Measurements from ENCODE around the gene GALNT14. TPM values are rescaled to one million over a fixed set of nuclear protein-coding genes. Genes with fewer than 3 reads are reported as not detected.

GALNT14 gene
- polyA plus RNA-seq, 1 experiment = 3.5 TPM

DNA sequence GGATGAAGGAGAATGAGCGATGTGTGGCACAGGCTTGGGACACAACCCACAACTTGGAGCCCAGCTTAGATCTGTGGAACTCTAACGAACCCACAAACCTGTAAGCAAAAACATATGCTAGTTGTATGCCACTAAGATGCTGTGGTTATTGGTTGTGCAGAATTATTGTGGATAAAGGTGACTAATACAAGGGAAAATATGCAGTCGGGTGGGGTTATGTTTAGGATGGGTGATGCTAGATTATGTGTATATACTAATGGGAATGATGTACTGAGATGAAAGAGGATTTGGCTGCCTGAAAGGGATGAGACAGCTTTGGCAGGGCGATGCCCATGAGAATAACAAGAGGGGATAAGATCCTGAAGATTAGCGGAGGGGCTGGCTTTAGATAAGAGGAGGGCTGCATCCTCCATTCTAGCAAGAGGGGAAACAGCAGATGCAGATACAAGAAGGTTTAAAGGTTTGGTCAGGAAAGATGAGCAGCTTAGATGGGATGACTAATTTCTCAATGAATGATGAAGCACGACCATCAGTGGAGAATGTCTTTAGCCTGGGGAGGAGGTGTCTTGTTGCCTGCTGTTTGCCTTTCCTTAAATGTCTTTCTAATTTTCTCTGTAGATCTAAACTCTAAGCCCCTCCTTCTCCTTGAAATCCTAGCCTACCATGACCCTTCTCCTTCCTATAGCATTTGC lies 49.6 kb downstream of the GALNT14 start:
- no peak for DNase-seq (ENCODE audit: low read depth)
- TF ChIP-seq, protein P1, sequence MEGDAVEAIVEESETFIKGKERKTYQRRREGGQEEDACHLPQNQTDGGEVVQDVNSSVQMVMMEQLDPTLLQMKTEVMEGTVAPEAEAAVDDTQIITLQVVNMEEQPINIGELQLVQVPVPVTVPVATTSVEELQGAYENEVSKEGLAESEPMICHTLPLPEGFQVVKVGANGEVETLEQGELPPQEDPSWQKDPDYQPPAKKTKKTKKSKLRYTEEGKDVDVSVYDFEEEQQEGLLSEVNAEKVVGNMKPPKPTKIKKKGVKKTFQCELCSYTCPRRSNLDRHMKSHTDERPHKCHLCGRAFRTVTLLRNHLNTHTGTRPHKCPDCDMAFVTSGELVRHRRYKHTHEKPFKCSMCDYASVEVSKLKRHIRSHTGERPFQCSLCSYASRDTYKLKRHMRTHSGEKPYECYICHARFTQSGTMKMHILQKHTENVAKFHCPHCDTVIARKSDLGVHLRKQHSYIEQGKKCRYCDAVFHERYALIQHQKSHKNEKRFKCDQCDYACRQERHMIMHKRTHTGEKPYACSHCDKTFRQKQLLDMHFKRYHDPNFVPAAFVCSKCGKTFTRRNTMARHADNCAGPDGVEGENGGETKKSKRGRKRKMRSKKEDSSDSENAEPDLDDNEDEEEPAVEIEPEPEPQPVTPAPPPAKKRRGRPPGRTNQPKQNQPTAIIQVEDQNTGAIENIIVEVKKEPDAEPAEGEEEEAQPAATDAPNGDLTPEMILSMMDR (IDR thresholded peaks at IDR 0.05; ENCODE audit: insufficient read depth, low read depth, low read length) = no peak
- CTCF ChIA-PET = interaction anchor here (0.5 to 0.9 kb wide), 2 partner anchors 13 to 363 kb away, joined by 4 read pairs; no protein-coding TSS in a partner anchor
- no peak overlapping the region for H3K4me3 ChIP-seq (ENCODE audit: low read depth, low read length)
- no peaks in the 10 kb centered on the region for H3K36me3 ChIP-seq (ENCODE audit: control insufficient read depth, insufficient read depth, low read length)
- no peaks in the 10 kb centered on the region for H3K27me3 ChIP-seq (ENCODE audit: control insufficient read depth, insufficient read depth, low read length)
- POLR2A ChIA-PET = no interaction called here

DNA sequence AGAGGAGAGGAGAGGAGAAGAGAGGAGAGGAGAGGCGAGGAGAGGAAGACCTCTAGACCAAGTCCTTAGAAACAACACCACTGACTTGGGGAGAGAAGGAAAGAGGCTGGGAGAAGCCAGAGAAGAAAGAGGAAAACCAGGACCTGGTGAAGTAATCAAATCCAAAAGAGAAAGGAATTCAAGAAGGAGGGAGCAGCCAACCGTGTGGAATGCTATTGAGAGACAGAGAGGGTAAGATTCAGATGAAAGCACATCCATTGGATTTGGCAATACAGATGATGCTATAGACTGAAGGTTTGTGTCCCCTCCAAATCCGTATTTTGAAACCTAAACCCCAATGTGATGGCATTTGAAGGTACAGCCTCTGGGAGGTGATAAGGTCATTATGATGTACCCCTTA lies 50.7 kb downstream of the GALNT14 start:
- ChIA-PET CTCF (no interaction called here), POLR2A (no interaction called here)
- H3K4me3 ChIP-seq (ENCODE audit: low read depth, low read length) = no peak overlapping the region
- H3K36me3 ChIP-seq (ENCODE audit: control insufficient read depth, insufficient read depth, low read length) = no peaks in the 10 kb centered on the region
- H3K27me3 ChIP-seq (ENCODE audit: control insufficient read depth, insufficient read depth, low read length) = no peaks in the 10 kb centered on the region
- TF ChIP-seq, protein P1 (IDR thresholded peaks at IDR 0.05; ENCODE audit: insufficient read depth, low read depth, low read length) = no peak
- DNase-seq (ENCODE audit: low read depth) = no peak

DNA sequence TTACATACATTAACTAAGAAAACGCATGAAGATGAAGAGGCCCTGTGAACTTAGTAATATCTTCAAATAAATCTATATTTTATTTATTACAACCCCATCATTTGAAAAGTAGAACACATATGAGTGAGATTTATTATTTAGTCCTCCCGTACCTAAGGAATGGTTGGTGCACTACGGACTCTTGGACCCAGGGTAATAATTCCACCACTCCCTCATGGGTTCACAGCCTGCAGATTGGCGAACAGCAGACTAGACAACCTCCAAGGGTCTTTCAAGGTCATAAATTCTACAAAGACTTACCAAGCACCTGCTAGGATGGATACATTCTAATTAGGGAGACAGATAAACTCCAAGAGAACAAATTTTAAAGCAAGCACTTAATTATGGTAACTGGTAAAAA lies 51.6 kb downstream of the GALNT14 start:
- TF ChIP-seq, protein P1 (IDR thresholded peaks at IDR 0.05; ENCODE audit: insufficient read depth, low read depth, low read length) = no peak
- Histone ChIP-seq H3K36me3 (ENCODE audit: control insufficient read depth, insufficient read depth, low read length) (no peaks in the 10 kb centered on the region), H3K27me3 (ENCODE audit: control insufficient read depth, insufficient read depth, low read length) (no peaks in the 10 kb centered on the region), H3K4me3 (ENCODE audit: low read depth, low read length) (no peak overlapping the region)
- CTCF ChIA-PET = no interaction called here
- POLR2A ChIA-PET = no interaction called here
- no peak for DNase-seq (ENCODE audit: low read depth)

DNA sequence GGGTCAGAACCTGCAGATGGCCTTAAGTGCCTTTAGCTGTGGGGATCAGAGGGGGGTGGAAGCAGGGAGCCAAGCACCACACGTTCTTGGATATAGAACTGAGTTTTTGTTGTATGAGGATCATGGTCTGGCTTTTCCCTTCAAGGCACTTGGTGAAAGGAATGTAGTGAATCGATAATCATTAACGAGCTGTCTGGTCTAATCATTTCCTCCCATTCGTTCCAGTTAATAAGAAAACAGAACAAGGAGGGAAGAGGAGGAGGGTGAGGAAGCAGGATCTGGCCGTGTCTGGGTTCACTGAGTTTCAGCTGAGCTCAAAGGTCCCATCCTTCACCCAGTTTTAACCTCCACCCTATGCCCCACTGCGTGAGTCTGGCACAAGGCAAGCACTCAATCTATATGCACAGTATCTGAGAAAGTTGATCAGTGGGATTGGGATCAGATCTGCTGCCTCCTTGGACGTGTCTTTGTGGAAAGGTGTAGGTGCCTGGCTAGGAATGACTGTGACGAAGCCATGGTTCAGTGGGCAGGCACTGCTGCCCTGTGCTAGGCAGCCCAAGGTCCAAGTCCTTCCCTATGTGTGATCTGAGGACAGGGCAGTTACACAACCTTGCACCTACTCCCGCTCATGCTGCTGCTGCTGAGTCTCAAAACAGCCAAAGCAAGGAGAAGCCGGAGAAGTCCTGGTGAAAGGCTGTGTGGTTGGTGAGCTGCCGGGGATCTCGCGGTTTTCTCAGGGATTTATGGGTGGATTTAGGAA lies 54.8 kb downstream of the GALNT14 start:
- H3K36me3 ChIP-seq (ENCODE audit: control insufficient read depth, insufficient read depth, low read length) = no peaks in the 10 kb centered on the region
- CTCF ChIA-PET = interaction anchor here (0.8 kb wide), 1 partner anchor 86 kb away, joined by 3 read pairs; no protein-coding TSS in a partner anchor
- POLR2A ChIA-PET = no interaction called here
- DNase-seq (ENCODE audit: low read depth) = no peak
- TF ChIP-seq, protein P1 (IDR thresholded peaks at IDR 0.05; ENCODE audit: insufficient read depth, low read depth, low read length) = no peak
- H3K27me3 ChIP-seq (ENCODE audit: control insufficient read depth, insufficient read depth, low read length) = no peaks in the 10 kb centered on the region
- no peak overlapping the region for H3K4me3 ChIP-seq (ENCODE audit: low read depth, low read length)

DNA sequence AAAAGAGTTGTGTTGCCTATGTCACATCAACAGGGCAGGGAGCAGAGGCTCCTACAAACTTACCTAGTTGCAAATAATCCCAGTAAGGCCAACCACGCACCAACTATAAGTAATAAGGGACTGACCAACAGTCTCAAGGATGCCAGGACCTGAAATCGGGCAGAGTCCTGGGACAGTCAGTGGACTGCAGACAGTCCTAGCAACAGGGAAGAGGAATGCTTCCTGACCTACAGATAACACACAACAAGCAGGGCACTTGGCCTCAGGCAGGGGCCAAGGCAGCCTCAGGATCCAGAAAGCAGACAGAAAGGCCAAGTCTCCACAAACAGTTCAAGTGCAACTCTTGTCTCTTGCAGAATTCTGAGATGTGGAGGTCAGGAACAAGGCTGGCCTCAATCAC lies 56.2 kb downstream of the GALNT14 start:
- ChIA-PET CTCF (no interaction called here), POLR2A (no interaction called here)
- DNase-seq (ENCODE audit: low read depth) = no peak
- no peak overlapping the region for H3K4me3 ChIP-seq (ENCODE audit: low read depth, low read length)
- TF ChIP-seq, protein P1 (IDR thresholded peaks at IDR 0.05; ENCODE audit: insufficient read depth, low read depth, low read length) = no peak
- no peaks in the 10 kb centered on the region for H3K27me3 ChIP-seq (ENCODE audit: control insufficient read depth, insufficient read depth, low read length)
- no peaks in the 10 kb centered on the region for H3K36me3 ChIP-seq (ENCODE audit: control insufficient read depth, insufficient read depth, low read length)
